Endothelial cell of umbilical vein (primary cell): Measurements from ENCODE around the gene AUTS2. TPM values are rescaled to one million over a fixed set of nuclear protein-coding genes. Genes with fewer than 3 reads are reported as not detected.

Source experiments
- BruUV-seq: library from RNA; stranded (reverse); fragments of 400-500 nt; replicated peaks from 2 replicates; lab custom pipeline; 2021; lab: Mats Ljungman, UMichigan
- CTCF ChIA-PET: fragments of 300-600, 350-600 bp; sonication (Branson Sonifier 250); formaldehyde crosslinking; loops from one replicate; lab custom pipeline; 2021; ENCODE audit warnings: antibody characterized with exemption, inconsistent platforms; lab: Charles Lee
- POLR2A ChIA-PET: fragments of 300-600, 350-600 bp; sonication (Branson Sonifier 250); formaldehyde crosslinking; loops from one replicate; lab custom pipeline; 2021; ENCODE audit warnings: antibody characterized with exemption, inconsistent platforms; lab: Charles Lee
- DNase-seq: peaks from one replicate; pipeline ENCODE4 v3.0.0-alpha.2; 2011; ENCODE audit warnings: low read depth, low spot score
- FAIRE-seq: peaks from 2 replicates; lab custom pipeline; 2011; peaks lifted over from hg19 to GRCh38; lab: Jason Lieb, UNC
- H2AFZ ChIP-seq: 2 replicates; pipeline ENCODE4 v1.6.0; 2012; ENCODE audit warnings: low read depth, low read length, control low read depth, inconsistent platforms
- H3K27ac ChIP-seq: 2 replicates; pipeline ENCODE4 v1.5.1; 2011; ENCODE audit warnings: low read depth, mild to moderate bottlenecking, control low read depth, low read length, moderate library complexity; ENCODE audit not compliant: insufficient read depth
- H3K27me3 ChIP-seq, 2 experiments: 2 replicates each; pipeline versions ENCODE4 v1.6.0 to v1.6.1; 2011; ENCODE audit warnings: low read length in 2 of 2, mixed read lengths in 1 of 2; ENCODE audit not compliant: control insufficient read depth in 2 of 2, insufficient read depth in 2 of 2
- H3K36me3 ChIP-seq, 2 experiments: 2 replicates in 1 of 2; 3 replicates in 1 of 2; pipeline ENCODE4 v1.5.1; 2011; ENCODE audit warnings: low read length in 2 of 2, mild to moderate bottlenecking in 1 of 2, moderate library complexity in 1 of 2; ENCODE audit not compliant: control insufficient read depth in 2 of 2, insufficient read depth in 2 of 2; ENCODE audit errors: extremely low read depth in 1 of 2
- H3K4me1 ChIP-seq: 3 replicates; pipeline ENCODE4 v1.5.1; 2011; ENCODE audit warnings: mild to moderate bottlenecking, low read length; ENCODE audit not compliant: control insufficient read depth, insufficient read depth; ENCODE audit errors: extremely low read depth
- H3K4me2 ChIP-seq: 2 replicates; pipeline ENCODE4 v1.6.1; 2011; ENCODE audit warnings: low read length, control low read depth, mixed read lengths; ENCODE audit not compliant: insufficient read depth
- H3K4me3 ChIP-seq, 3 experiments: fragments of 200-600 bp in 1 of 3; sonication (generic), shearing (Covaris generic) in 1 of 3; replicated peaks in 1 of 3; 2 replicates each; pipeline ENCODE4 v1.5.1; 2011 to 2016; ENCODE audit warnings: control low read depth in 3 of 3, low read length in 3 of 3, mild to moderate bottlenecking in 2 of 3, inconsistent platforms in 1 of 3, low read depth in 1 of 3, moderate library complexity in 1 of 3; ENCODE audit not compliant: insufficient read depth in 1 of 3
- H3K79me2 ChIP-seq: 2 replicates; pipeline ENCODE4 v1.6.0; 2012; ENCODE audit warnings: low read length, inconsistent platforms; ENCODE audit not compliant: control insufficient read depth, insufficient read depth
- H3K9ac ChIP-seq: replicated peaks from 2 replicates; pipeline ENCODE3; 2011; ENCODE audit warnings: low read length, control low read depth; ENCODE audit not compliant: insufficient read depth; ENCODE audit errors: extremely low read depth
- H3K9me1 ChIP-seq: replicated peaks from 3 replicates; pipeline ENCODE4 v1.6.0; 2011; ENCODE audit warnings: mild to moderate bottlenecking, low read length; ENCODE audit not compliant: control insufficient read depth, insufficient read depth; ENCODE audit errors: extremely low read depth
- H3K9me3 ChIP-seq: replicated peaks from 2 replicates; pipeline ENCODE4 v1.5.1; 2012; ENCODE audit warnings: low read length, inconsistent platforms; ENCODE audit not compliant: control insufficient read depth, insufficient read depth
- H4K20me1 ChIP-seq: replicated peaks from 2 replicates; pipeline ENCODE3; 2011; ENCODE audit warnings: mild to moderate bottlenecking, low read length; ENCODE audit not compliant: control insufficient read depth, insufficient read depth; ENCODE audit errors: extremely low read depth
- CTCF ChIP-seq, 2 donors: IDR thresholded peaks; 1 replicate in 1 of 2; 2 replicates in 1 of 2; pipeline ENCODE4 v1.5.1; 2011; ENCODE audit warnings: low read length in 2 of 2, mild to moderate bottlenecking in 2 of 2, moderate library complexity in 2 of 2, control low read depth in 1 of 2, inconsistent platforms in 1 of 2, low read depth in 1 of 2; ENCODE audit not compliant: insufficient read depth in 1 of 2; ENCODE audit errors: extremely low read depth in 1 of 2
- EZH2 ChIP-seq: IDR thresholded peaks from 2 replicates; pipeline ENCODE4 v1.6.1; 2012; ENCODE audit warnings: borderline replicate concordance, low read depth, mild to moderate bottlenecking, moderate library complexity, low read length, inconsistent platforms; ENCODE audit not compliant: severe bottlenecking
- FOS ChIP-seq: IDR thresholded peaks from 2 replicates; pipeline ENCODE4 v1.6.1; 2011; ENCODE audit warnings: mild to moderate bottlenecking, low read length, moderate library complexity, borderline replicate concordance; ENCODE audit not compliant: insufficient read depth
- GATA2 ChIP-seq: IDR thresholded peaks from 2 replicates; pipeline ENCODE4 v1.7.0; 2011; ENCODE audit warnings: low read depth, mild to moderate bottlenecking, moderate library complexity, mixed read lengths, low read length; ENCODE audit not compliant: insufficient read length, insufficient read depth
- MAX ChIP-seq: IDR thresholded peaks from 2 replicates; pipeline ENCODE4 v1.6.1; 2011; ENCODE audit not compliant: insufficient read depth, insufficient read length
- POLR2A ChIP-seq: IDR thresholded peaks from 2 replicates; pipeline ENCODE4 v1.6.1; 2012; ENCODE audit warnings: low read depth, mild to moderate bottlenecking, control low read depth, low read length
- POLR2AphosphoS5 ChIP-seq: IDR thresholded peaks from 2 replicates; pipeline ENCODE4 v1.6.1; 2012; ENCODE audit warnings: low read depth, mild to moderate bottlenecking, control low read depth, low read length, moderate library complexity; ENCODE audit not compliant: insufficient read depth
- dilution Hi-C: fragments of 300-500 bp; cut with MboI; formaldehyde crosslinking; loops from one replicate; pipeline ENCODE4 v1.15.0; 2019; ENCODE audit warnings: low sequenced_read_pairs; ENCODE audit not compliant: extremely low pct_ligation_motif_present
- intact Hi-C: fragments of 100-400 bp; cut with micrococcal nuclease; formaldehyde crosslinking; loops from one replicate; pipeline ENCODE4 v1.10.0; 2022
- polyA plus RNA-seq, 4 experiments: library from polyadenylated mRNA; depleted of rRNA in 3 of 4; stranded (reverse) in 3 of 4; unstranded in 1 of 4; fragments of >200 nt; gene quantifications; 2 replicates each; pipeline versions ENCODE4 v1.2.1 to v1.2.3, GENCODE V29; 2011 to 2012; ENCODE audit warnings: missing spikeins in 1 of 4
- total RNA-seq: library from RNA; stranded (reverse); gene quantifications from 2 replicates; pipeline ENCODE4 v1.2.3, GENCODE V29; 2021

AUTS2 gene
- total and polyA plus RNA-seq, 2 donors (not counting 3 experiments of a cell fraction or from before 2014, with no cell fraction given), result 0.59 to 8.0 TPM

GRCh38 chr7:69622960-69623359 lies 24.7 kb downstream of the AUTS2 start:
- no peak overlapping the region for H3K4me2 ChIP-seq
- no peaks in the 10 kb centered on the region for H3K27me3 ChIP-seq
- no peaks in the 10 kb centered on the region for H3K79me2 ChIP-seq
- H3K36me3 ChIP-seq, result no peaks in the 10 kb centered on the region
- H4K20me1 ChIP-seq, result no peaks in the 10 kb centered on the region
- no peak overlapping the region for H3K9ac ChIP-seq
- dilution Hi-C loops (no loop called here), intact Hi-C loops (no loop called here)
- H2AFZ ChIP-seq, result no peak overlapping the region
- ChIA-PET POLR2A (no interaction called here), CTCF (no interaction called here)
- H3K4me1 ChIP-seq, result no peaks in the 10 kb centered on the region
- FAIRE-seq (no peak), DNase-seq (no peak)
- no TSS peak for BruUV-seq
- no peaks in the 10 kb centered on the region for H3K9me3 ChIP-seq
- H3K4me3 ChIP-seq, result no peak overlapping the region
- H3K27ac ChIP-seq, result no peak overlapping the region
- TF ChIP-seq POLR2A (no peak), EZH2 (no peak), FOS (no peak), MAX (no peak), CTCF (IDR thresholded peaks at IDR 0.05; ENCODE audit: extremely low read depth in 1 of 2, insufficient read depth in 1 of 2, low read depth in 1 of 2, low read length in 2 of 2) (no peak), POLR2AphosphoS5 (no peak), GATA2 (no peak)
- no peaks in the 10 kb centered on the region for H3K9me1 ChIP-seq
